ENCODE measurements around the gene SIMC1.
"Not testable (repeated sequence)": the region's sequence is repeated elsewhere in the genome, so short reads cannot be mapped to it uniquely, and the experiment has no call there.

The SIMC1 gene

DNA sequence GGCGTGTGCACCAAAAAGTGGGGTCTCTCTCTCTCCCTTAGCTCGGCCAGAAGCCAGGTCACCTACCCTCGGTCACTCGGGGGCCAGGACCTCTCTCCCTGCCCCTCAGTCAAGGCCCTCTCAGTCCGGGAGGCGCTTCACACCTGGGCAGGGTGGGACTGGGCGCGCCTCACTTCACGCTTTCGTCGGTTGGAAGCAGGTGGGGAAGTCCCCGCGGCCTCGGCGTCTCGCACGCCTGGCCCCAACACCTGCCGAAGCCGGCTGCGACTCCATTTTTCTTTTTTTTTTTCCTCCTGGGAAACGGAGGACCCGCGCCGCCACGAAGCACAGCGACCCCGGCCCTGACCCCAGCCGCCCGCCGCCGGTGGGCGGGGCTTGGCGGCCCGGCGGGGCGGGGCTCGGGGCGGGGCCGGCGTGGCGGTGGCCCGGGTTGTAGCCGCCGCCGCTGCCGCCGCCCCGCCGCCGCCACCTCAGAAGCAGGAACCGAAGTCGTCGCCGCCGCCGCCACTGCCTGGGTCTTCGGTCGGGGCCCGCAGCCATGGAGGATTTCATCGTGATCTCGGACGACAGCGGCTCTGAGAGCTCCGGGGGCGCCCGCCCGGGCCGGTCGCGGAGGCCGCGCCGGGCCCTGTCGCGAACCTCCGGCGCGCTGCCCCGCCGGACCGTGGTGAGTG, at the start of gene SIMC1:
TSS of gene SIMC1 (plus strand) at position 454 of the 674 bp plus-strand sequence. CDS start at position 539, 85 bp downstream.
- H3F3A ChIP-seq (ENCODE audit: insufficient read depth); H3K9me2 ChIP-seq (replicated peaks; ENCODE audit: insufficient read depth, low read length); H4K20me1 ChIP-seq (ENCODE audit: low read depth, low read length); H3K27ac ChIP-seq (ENCODE audit: low read depth, low read length); H3K79me2 ChIP-seq (ENCODE audit: insufficient read depth, low read length); H3K9me3 ChIP-seq (ENCODE audit: insufficient read depth, low read length); H3K27me3 ChIP-seq (ENCODE audit: low read length); H2AFZ ChIP-seq (ENCODE audit: low read depth, low read length, severe bottlenecking); H3K36me3 ChIP-seq (ENCODE audit: low read length): not testable (repeated sequence)
- Histone ChIP-seq H3K9ac (ENCODE audit: low read length) (peak within 1 kb of the TSS; percentile 28; the same call in 1 of the 2 replicates), H3K4me2 (ENCODE audit: low read depth, low read length, poor library complexity, severe bottlenecking) (peak within 1 kb of the TSS; percentile 30), H3K4me3 (ENCODE audit: insufficient read depth, low read length, poor library complexity, severe bottlenecking) (peak within 1 kb of the TSS; percentile 32)

DNA sequence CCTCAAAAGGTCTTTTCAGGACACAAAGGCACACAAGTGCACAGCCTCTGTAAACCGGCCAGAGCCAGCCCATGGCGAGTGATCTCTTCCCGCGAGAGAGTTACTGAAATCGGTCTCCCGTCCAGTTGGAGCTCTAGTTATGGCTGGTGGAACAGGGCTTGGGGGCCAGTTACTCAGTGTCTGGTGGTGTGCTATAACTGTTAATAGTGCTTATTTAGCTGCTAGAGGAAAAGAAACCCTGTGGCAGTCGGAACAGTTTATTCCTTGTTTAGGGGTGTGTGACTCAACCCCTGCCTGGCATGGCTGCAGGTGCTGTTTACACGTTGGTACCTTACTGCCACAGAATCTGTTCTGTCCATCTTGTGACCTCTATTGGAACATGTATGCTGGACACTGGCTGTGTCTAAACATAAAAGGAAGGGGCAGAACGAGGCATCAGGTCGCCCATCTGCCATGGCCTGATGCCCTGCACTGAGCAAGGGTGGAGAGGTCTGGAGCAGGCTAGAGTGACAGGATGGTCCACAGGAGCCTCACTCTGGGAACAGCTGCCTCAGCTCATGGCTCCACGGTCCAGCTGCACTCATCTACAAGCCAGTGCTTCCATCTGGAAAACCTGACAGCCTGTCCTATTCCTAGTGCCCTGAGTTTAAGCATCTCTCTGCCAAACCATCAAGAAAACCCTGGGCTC, 49.6 kb upstream of the SIMC1 start:
- no peak overlapping the region for H3K27ac ChIP-seq (ENCODE audit: low read depth, low read length)
- H3K79me2 ChIP-seq (ENCODE audit: insufficient read depth, low read length): no peaks in the 10 kb centered on the region
- H3K4me3 ChIP-seq (ENCODE audit: insufficient read depth, low read length, poor library complexity, severe bottlenecking): no peak overlapping the region
- no peaks in the 10 kb centered on the region for H3F3A ChIP-seq (ENCODE audit: insufficient read depth)
- no peaks in the 10 kb centered on the region for H3K36me3 ChIP-seq (ENCODE audit: low read length)
- no peaks in the 10 kb centered on the region for H4K20me1 ChIP-seq (ENCODE audit: low read depth, low read length)
- no peaks in the 10 kb centered on the region for H3K9me2 ChIP-seq (replicated peaks; ENCODE audit: insufficient read depth, low read length)
- no peak for TF ChIP-seq EZH2phosphoT487 (conservative IDR thresholded peaks at IDR 0.05; ENCODE audit: low read length)
- TF ChIP-seq, protein P1, sequence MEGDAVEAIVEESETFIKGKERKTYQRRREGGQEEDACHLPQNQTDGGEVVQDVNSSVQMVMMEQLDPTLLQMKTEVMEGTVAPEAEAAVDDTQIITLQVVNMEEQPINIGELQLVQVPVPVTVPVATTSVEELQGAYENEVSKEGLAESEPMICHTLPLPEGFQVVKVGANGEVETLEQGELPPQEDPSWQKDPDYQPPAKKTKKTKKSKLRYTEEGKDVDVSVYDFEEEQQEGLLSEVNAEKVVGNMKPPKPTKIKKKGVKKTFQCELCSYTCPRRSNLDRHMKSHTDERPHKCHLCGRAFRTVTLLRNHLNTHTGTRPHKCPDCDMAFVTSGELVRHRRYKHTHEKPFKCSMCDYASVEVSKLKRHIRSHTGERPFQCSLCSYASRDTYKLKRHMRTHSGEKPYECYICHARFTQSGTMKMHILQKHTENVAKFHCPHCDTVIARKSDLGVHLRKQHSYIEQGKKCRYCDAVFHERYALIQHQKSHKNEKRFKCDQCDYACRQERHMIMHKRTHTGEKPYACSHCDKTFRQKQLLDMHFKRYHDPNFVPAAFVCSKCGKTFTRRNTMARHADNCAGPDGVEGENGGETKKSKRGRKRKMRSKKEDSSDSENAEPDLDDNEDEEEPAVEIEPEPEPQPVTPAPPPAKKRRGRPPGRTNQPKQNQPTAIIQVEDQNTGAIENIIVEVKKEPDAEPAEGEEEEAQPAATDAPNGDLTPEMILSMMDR (IDR thresholded peaks at IDR 0.05; ENCODE audit: insufficient read depth, low read length, poor library complexity, severe bottlenecking): no peak
- no peaks in the 10 kb centered on the region for H3K9me3 ChIP-seq (ENCODE audit: insufficient read depth, low read length)
- H2AFZ ChIP-seq (ENCODE audit: low read depth, low read length, severe bottlenecking): no peak overlapping the region
- H3K27me3 ChIP-seq (ENCODE audit: low read length): no peaks in the 10 kb centered on the region
- H3K4me2 ChIP-seq (ENCODE audit: low read depth, low read length, poor library complexity, severe bottlenecking): no peak overlapping the region
- H3K9ac ChIP-seq (ENCODE audit: low read length): no peak overlapping the region

DNA sequence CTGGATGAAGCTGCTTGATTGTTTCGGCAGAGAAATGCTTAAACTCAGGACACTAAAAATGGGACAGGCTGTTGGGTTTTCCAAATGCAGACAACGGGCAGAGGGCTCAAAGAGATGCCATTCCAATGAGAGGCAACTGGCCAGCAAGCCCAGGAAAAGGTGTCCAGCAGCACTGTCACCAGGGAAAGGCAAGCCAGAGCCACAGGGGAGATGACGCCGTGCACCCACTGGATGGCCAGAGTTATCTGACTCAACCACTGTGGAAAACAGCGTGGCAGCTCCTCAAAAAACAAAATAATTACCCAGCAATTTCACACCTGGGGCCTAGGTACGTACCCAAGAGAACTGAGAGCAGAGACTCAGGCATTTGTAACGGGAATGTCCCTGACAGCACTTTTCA, 48.4 kb upstream of the SIMC1 start:
- Histone ChIP-seq H3F3A (ENCODE audit: insufficient read depth) (no peaks in the 10 kb centered on the region), H2AFZ (ENCODE audit: low read depth, low read length, severe bottlenecking) (no peak overlapping the region), H3K27me3 (ENCODE audit: low read length) (no peaks in the 10 kb centered on the region), H3K4me3 (ENCODE audit: insufficient read depth, low read length, poor library complexity, severe bottlenecking) (no peak overlapping the region), H3K9me2 (replicated peaks; ENCODE audit: insufficient read depth, low read length) (no peaks in the 10 kb centered on the region), H3K9me3 (ENCODE audit: insufficient read depth, low read length) (no peaks in the 10 kb centered on the region), H3K79me2 (ENCODE audit: insufficient read depth, low read length) (no peaks in the 10 kb centered on the region), H3K27ac (ENCODE audit: low read depth, low read length) (no peak overlapping the region), H3K9ac (ENCODE audit: low read length) (no peak overlapping the region), H4K20me1 (ENCODE audit: low read depth, low read length) (no peaks in the 10 kb centered on the region), H3K36me3 (ENCODE audit: low read length) (no peaks in the 10 kb centered on the region), H3K4me2 (ENCODE audit: low read depth, low read length, poor library complexity, severe bottlenecking) (no peak overlapping the region)
- TF ChIP-seq, protein P1 (IDR thresholded peaks at IDR 0.05; ENCODE audit: insufficient read depth, low read length, poor library complexity, severe bottlenecking): no peak
- TF ChIP-seq EZH2phosphoT487 (conservative IDR thresholded peaks at IDR 0.05; ENCODE audit: low read length): no peak
